GM12873 (cell line): ENCODE results near the gene PAXX.

Source experiments
- CTCF ChIP-seq: IDR thresholded peaks from 2 replicates; pipeline ENCODE4 v1.5.1; 2012; ENCODE audit warnings: low read depth, mild to moderate bottlenecking, moderate library complexity, low read length, control low read depth; ENCODE audit not compliant: insufficient read depth; ENCODE audit errors: missing control alignments

The PAXX gene

GRCh38 chr9:136978073-136978864 lies 14.0 kb upstream of the PAXX start:
- no peak for TF ChIP-seq CTCF

- TF ChIP-seq CTCF = no peak
These were observed 13.2 kb upstream of the PAXX start for GRCh38 chr9:136978865-136979544.

GRCh38 chr9:136979769-136980587 lies 12.2 kb upstream of the PAXX start:
- TF ChIP-seq CTCF = no peak

GRCh38 chr9:136980669-136981478 lies 11.3 kb upstream of the PAXX start:
- TF ChIP-seq CTCF = no peak

- TF ChIP-seq CTCF = no peak
These were observed 10.5 kb upstream of the PAXX start for GRCh38 chr9:136981588-136982231.

GRCh38 chr9:136982232-136983051 lies 9.8 kb upstream of the PAXX start, which contains the start of gene LCNL1:
Gene LCNL1 (plus strand): TSS chr9:136982993. CDS start chr9:136983587, 594 bp downstream.
- TF ChIP-seq CTCF = no peak
